Urothelium cell line (cell line): ENCODE measurements around the gene DHODH.
"Not testable (repeated sequence)": the region's sequence is repeated elsewhere in the genome, so short reads cannot be mapped to it uniquely, and the experiment has no call there.

ENCODE experiments used
- DNase-seq: peaks from one replicate; pipeline ENCODE4 v3.0.0; 2011; ENCODE audit warnings: low spot score, mixed read lengths
- FAIRE-seq: peaks from 2 replicates; lab custom pipeline; 2011; peaks lifted over from hg19 to GRCh38; lab: Jason Lieb, UNC

DHODH gene

DNA sequence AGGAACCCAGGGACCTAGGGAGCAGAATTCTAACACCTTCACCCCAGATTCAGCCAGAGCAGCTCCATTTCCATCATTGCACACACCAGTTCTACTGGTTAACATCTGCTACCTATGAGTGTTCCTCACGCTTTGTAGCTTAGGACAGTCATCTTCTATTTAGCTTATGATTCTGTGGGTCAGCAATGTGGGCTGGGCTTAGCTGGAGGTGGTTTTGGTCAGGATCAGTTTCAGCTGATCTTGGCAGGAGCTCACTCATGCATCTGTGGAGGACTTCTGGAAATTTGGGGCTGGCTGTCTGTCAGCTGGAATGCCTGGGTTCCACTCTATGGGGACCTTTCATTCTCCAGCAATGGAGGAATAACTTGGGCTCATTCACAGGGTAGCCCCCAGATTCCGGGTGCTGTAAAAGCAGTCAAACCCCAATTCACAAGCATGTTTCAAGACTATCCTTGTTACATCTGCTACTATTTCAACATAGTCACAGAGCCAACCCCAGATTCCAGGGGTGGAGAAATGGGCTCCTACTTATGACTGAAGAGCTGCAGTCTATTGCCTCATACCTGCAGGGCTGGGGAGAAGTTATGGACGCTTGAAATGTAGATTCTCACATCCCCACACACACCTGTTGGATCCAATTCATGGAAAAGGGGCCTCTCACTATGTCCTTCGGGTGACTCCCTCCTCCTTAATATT is 42.4 kb downstream of the DHODH start:
- FAIRE-seq (no peak), DNase-seq (no peak)

DNA sequence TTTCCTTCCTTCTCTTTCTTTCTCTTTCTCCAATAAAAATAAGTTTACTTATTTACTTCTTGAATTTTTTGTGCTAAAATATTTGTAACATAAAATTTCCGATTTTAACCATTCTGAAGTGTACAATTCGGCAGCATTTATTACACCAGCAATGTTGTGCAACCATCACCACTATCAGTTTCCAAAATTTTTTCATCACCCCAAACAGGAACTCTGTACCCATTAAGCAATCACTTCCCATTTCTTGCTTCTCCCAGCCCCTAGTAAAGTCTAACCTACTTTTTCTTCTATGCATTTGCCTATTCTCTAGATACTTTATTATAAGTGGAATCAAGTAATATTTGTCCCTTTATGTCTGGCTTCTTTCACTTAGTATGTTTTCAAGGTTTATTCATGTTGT is 43.3 kb downstream of the DHODH start:
- no peak for FAIRE-seq
- DNase-seq: no peak

GRCh38 chr16:72054254-72054847 is 45.8 kb downstream of the DHODH start, which contains the start of gene HP:
Gene HP (plus strand): TSS chr16:72054505. CDS start chr16:72054653, 148 bp downstream.
- not testable (repeated sequence) for FAIRE-seq, DNase-seq

DNA sequence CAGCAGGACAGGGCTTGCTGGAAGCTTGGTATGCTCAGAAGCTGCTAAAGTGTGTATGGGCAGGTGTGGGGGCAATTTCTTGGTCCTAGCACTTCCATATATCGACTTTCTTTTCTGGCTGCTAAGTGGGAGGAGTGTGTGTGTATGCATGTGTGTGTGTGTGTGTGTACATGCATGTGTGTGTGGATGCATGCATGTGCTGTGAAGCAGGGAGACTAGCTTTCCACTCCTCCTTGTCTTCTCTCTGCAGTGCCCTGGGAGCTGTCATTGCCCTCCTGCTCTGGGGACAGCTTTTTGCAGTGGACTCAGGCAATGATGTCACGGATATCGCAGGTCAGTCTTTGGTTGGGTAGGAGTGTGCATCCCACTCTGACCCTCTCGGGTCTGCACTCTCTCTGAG is 47.4 kb downstream of the DHODH start:
- FAIRE-seq: no peak
- no peak for DNase-seq

- FAIRE-seq, DNase-seq: not testable (repeated sequence)
Measured at GRCh38 chr16:72057313-72057712, 48.8 kb downstream of the DHODH start.

DNA sequence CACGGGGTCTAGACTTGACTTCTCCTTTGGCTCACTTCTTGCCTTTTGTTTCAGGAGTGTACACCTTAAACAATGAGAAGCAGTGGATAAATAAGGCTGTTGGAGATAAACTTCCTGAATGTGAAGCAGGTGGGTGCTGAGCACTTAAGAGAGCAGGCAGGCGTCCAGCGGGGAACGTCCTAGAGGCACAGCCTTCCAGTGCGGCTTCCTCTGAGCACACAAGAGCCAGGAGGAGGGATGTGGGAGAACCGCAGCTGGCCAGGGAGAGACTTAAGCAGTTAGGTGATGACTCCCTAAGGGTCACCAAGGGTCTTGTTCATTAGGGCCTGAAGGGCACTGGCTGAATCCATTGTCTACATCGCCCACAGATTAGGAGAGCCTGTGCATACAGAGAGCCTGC is 50.5 kb downstream of the DHODH start:
- FAIRE-seq, DNase-seq: not testable (repeated sequence)

DNA sequence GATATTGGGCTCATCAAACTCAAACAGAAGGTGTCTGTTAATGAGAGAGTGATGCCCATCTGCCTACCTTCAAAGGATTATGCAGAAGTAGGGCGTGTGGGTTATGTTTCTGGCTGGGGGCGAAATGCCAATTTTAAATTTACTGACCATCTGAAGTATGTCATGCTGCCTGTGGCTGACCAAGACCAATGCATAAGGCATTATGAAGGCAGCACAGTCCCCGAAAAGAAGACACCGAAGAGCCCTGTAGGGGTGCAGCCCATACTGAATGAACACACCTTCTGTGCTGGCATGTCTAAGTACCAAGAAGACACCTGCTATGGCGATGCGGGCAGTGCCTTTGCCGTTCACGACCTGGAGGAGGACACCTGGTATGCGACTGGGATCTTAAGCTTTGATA is 51.9 kb downstream of the DHODH start:
- FAIRE-seq (no peak), DNase-seq (no peak)

- DNase-seq (no peak), FAIRE-seq (no peak)
Measured at GRCh38 chr16:72061564-72061963, 53.0 kb downstream of the DHODH start.

- no peak for FAIRE-seq
- no peak for DNase-seq
Measured at GRCh38 chr16:72064361-72064894, 55.9 kb downstream of the DHODH start.

- FAIRE-seq (no peak), DNase-seq (peak; percentile 31)
Measured at GRCh38 chr16:72066747-72067146, 58.2 kb downstream of the DHODH start.

DNA sequence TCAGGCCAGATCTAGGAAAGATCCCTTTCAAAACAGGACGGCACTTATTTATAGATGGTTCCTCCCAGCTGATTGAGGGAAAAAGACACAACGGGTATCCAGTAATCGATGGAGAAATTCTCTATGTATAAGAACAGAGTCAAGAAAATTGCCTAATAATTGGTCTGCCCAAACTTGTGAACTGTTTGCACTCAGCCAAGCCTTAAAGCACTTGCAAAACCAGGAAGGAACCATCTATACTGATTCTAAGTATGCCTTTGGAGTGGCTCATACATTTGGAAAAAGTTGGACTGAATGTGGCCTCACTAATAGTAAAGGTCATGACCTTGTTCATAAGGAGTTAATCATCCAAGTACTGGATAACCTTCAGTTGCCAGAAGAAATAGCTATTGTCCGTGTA is 60.4 kb downstream of the DHODH start:
- FAIRE-seq: no peak

GRCh38 chr16:72072514-72073342 is 64.2 kb downstream of the DHODH start:
- no peak for DNase-seq
- no peak for FAIRE-seq

More for the DNA sequence above, 60.4 kb downstream of the DHODH start:
- DNase-seq: no peak

- no peak for FAIRE-seq
Measured at GRCh38 chr16:72073560-72074230, 65.2 kb downstream of the DHODH start.

GRCh38 chr16:72075067-72075466 is 66.5 kb downstream of the DHODH start:
- FAIRE-seq, DNase-seq: not testable (repeated sequence)

More at GRCh38 chr16:72073560-72074230, 65.2 kb downstream of the DHODH start:
- no peak for DNase-seq
